Keratinocyte (primary cell): ENCODE data around the gene ARMH1. TPM values are rescaled to one million over a fixed set of nuclear protein-coding genes. Genes with fewer than 3 reads are reported as not detected.

Experiments
- DNase-seq: peaks from one replicate; pipeline ENCODE4 v3.0.0-alpha.2; 2011; ENCODE audit warnings: low read depth, missing footprints, low spot score
- FAIRE-seq: peaks from 2 replicates; lab custom pipeline; 2011; peaks lifted over from hg19 to GRCh38; lab: Jason Lieb, UNC
- H2AFZ ChIP-seq: 2 replicates; pipeline ENCODE4 v1.6.0; 2012; ENCODE audit warnings: low read length, control low read depth, inconsistent platforms; ENCODE audit not compliant: control insufficient read depth
- H3K27ac ChIP-seq: 2 replicates; pipeline ENCODE4 v1.5.1; 2011; ENCODE audit warnings: low read length; ENCODE audit not compliant: control insufficient read depth, insufficient read depth
- H3K27me3 ChIP-seq: 3 replicates; pipeline ENCODE4 v1.6.0; 2011; ENCODE audit warnings: low read length; ENCODE audit not compliant: control insufficient read depth, insufficient read depth; ENCODE audit errors: extremely low read depth
- H3K36me3 ChIP-seq, 2 experiments: 2 replicates in 1 of 2; 3 replicates in 1 of 2; pipeline ENCODE4 v1.5.1; 2011; ENCODE audit warnings: low read length in 2 of 2, mild to moderate bottlenecking in 1 of 2; ENCODE audit not compliant: control insufficient read depth in 2 of 2, insufficient read depth in 2 of 2; ENCODE audit errors: extremely low read depth in 1 of 2
- H3K4me1 ChIP-seq: 3 replicates; pipeline ENCODE4 v1.5.1; 2011; ENCODE audit warnings: low read length; ENCODE audit not compliant: control insufficient read depth, insufficient read depth; ENCODE audit errors: extremely low read depth
- H3K4me2 ChIP-seq: 3 replicates; pipeline ENCODE4 v1.6.0; 2011; ENCODE audit warnings: low read depth, low read length; ENCODE audit not compliant: control insufficient read depth, insufficient read depth; ENCODE audit errors: extremely low read depth
- H3K4me3 ChIP-seq, 3 experiments: fragments of 200-600 bp in 1 of 3; sonication (generic) in 1 of 3; 2 replicates in 2 of 3; 3 replicates in 1 of 3; pipeline ENCODE4 v1.5.1; 2011 to 2016; ENCODE audit warnings: low read length in 3 of 3, mild to moderate bottlenecking in 3 of 3, control low read depth in 2 of 3, inconsistent platforms in 1 of 3, low read depth in 1 of 3, mixed read lengths in 1 of 3, mixed run types in 1 of 3, moderate library complexity in 1 of 3; ENCODE audit not compliant: control insufficient read depth in 2 of 3, insufficient read depth in 2 of 3; ENCODE audit errors: extremely low read depth in 1 of 3
- H3K79me2 ChIP-seq: 2 replicates; pipeline ENCODE4 v1.6.0; 2012; ENCODE audit warnings: low read length; ENCODE audit not compliant: control insufficient read depth, insufficient read depth
- H3K9ac ChIP-seq: 3 replicates; pipeline ENCODE4 v1.6.0; 2011; ENCODE audit warnings: low read length; ENCODE audit not compliant: control insufficient read depth, insufficient read depth; ENCODE audit errors: extremely low read depth
- H3K9me1 ChIP-seq: 3 replicates; pipeline ENCODE4 v1.6.0; 2011; ENCODE audit warnings: low read length; ENCODE audit not compliant: control insufficient read depth, insufficient read depth; ENCODE audit errors: extremely low read depth
- H3K9me3 ChIP-seq: 2 replicates; pipeline ENCODE4 v1.5.1; 2012; ENCODE audit warnings: low read depth, low read length; ENCODE audit not compliant: control insufficient read depth
- H4K20me1 ChIP-seq: 3 replicates; pipeline ENCODE4 v1.6.0; 2011; ENCODE audit warnings: low read length; ENCODE audit not compliant: control insufficient read depth, insufficient read depth; ENCODE audit errors: extremely low read depth
- EZH2 ChIP-seq: IDR thresholded peaks from one replicate; pipeline ENCODE4 v1.6.1; 2012; ENCODE audit warnings: inconsistent platforms, mild to moderate bottlenecking, low read length, moderate library complexity
- dilution Hi-C: fragments of 300-500 bp; cut with MboI; formaldehyde crosslinking; loops from one replicate; pipeline ENCODE4 v1.7.0; 2020; ENCODE audit warnings: low sequenced_read_pairs; ENCODE audit not compliant: extremely low pct_ligation_motif_present
- polyA plus RNA-seq, 5 experiments: library from polyadenylated mRNA; depleted of rRNA in 3 of 5; stranded (reverse) in 3 of 5; stranded (forward) in 1 of 5; unstranded in 1 of 5; fragments of >200 nt; gene quantifications; 1 replicate in 1 of 5; 2 replicates in 3 of 5; 3 replicates in 1 of 5; pipeline versions ENCODE4 v1.2.1 to v1.2.3, GENCODE V29; 2011 to 2012; ENCODE audit warnings: missing spikeins in 2 of 5, low read depth in 1 of 5, low replicate concordance in 1 of 5
- TF ChIP-seq, protein P1 (sequence below), 3 experiments: IDR thresholded peaks in 1 of 3; conservative IDR thresholded peaks in 1 of 3; optimal IDR thresholded peaks in 1 of 3; 2 replicates in 2 of 3; 3 replicates in 1 of 3; pipeline versions ENCODE3 to v1.5.1; 2011; ENCODE audit warnings: low read length in 3 of 3, mild to moderate bottlenecking in 3 of 3, moderate library complexity in 2 of 3, control low read depth in 1 of 3, inconsistent platforms in 1 of 3; ENCODE audit not compliant: insufficient read depth in 2 of 3; ENCODE audit errors: extremely low read depth in 1 of 3

ARMH1 gene
- polyA plus RNA-seq, 1 donor (not counting 4 experiments of a cell fraction or from before 2014, with no cell fraction given): 0.22 TPM

DNA sequence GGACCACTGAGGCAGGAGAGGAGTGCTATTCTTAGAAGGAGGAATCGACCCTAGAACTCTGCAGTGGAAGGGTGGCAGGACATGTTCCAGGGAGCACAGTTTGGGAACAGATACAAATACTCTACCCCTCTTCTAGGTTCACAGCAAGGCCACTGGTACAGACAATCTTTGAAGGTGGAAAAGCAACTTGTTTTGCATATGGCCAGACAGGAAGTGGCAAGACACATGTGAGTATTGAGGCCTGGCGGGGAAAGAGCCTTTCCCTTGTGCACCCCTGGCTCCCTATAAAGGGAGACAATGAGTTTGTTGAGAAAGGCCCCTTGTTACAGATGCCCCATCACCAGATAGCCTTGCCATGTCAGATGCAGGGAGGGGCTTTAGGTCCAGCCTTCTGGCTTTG, 82.9 kb downstream of the ARMH1 start:
- dilution Hi-C loops: no loop called here

DNA sequence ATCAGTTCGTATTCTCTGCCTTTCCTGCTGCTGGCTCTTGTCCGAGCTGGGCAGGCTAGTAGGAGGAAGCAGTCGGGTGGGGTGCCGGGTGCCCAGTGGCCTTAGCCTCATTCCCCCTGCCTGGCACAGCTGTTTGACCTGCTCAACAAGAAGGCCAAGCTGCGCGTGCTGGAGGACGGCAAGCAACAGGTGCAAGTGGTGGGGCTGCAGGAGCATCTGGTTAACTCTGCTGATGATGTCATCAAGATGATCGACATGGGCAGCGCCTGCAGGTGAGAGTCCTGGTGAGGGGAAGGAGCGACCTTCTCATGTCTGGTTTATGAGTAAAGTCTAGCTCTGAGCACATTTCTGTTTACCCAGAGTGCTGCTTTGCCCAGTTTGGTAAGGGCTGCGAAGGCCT, 84.6 kb downstream of the ARMH1 start:
- no peaks in the 10 kb centered on the region for H3K9me3 ChIP-seq
- dilution Hi-C loops: no loop called here
- H3K27ac ChIP-seq: no peak overlapping the region
- peaks cover 4 to 47% of the 10 kb centered on the region in 2 experiments for H3K36me3 ChIP-seq
- H3K27me3 ChIP-seq: no peaks in the 10 kb centered on the region
- no peak overlapping the region for H3K9ac ChIP-seq
- H3K4me3 ChIP-seq: no peak overlapping the region
- DNase-seq (no peak), FAIRE-seq (no peak)
- no peaks in the 10 kb centered on the region for H3K79me2 ChIP-seq
- H3K4me2 ChIP-seq: no peak overlapping the region
- H4K20me1 ChIP-seq: no peaks in the 10 kb centered on the region
- H3K4me1 ChIP-seq: no peaks in the 10 kb centered on the region
- no peak overlapping the region for H2AFZ ChIP-seq
- TF ChIP-seq, protein P1, sequence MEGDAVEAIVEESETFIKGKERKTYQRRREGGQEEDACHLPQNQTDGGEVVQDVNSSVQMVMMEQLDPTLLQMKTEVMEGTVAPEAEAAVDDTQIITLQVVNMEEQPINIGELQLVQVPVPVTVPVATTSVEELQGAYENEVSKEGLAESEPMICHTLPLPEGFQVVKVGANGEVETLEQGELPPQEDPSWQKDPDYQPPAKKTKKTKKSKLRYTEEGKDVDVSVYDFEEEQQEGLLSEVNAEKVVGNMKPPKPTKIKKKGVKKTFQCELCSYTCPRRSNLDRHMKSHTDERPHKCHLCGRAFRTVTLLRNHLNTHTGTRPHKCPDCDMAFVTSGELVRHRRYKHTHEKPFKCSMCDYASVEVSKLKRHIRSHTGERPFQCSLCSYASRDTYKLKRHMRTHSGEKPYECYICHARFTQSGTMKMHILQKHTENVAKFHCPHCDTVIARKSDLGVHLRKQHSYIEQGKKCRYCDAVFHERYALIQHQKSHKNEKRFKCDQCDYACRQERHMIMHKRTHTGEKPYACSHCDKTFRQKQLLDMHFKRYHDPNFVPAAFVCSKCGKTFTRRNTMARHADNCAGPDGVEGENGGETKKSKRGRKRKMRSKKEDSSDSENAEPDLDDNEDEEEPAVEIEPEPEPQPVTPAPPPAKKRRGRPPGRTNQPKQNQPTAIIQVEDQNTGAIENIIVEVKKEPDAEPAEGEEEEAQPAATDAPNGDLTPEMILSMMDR (optimal IDR thresholded peaks at IDR 0.05 in 1 of 3, IDR thresholded peaks at IDR 0.05 in 1 of 3, conservative IDR thresholded peaks at IDR 0.05 in 1 of 3; ENCODE audit: extremely low read depth in 1 of 3, insufficient read depth in 2 of 3, low read length in 3 of 3): no peak
- TF ChIP-seq EZH2: no peak
- no peaks in the 10 kb centered on the region for H3K9me1 ChIP-seq

More for the DNA sequence above, 82.9 kb downstream of the ARMH1 start:
- Histone ChIP-seq H3K79me2 (no peaks in the 10 kb centered on the region), H4K20me1 (no peaks in the 10 kb centered on the region), H3K9ac (no peak overlapping the region), H3K27me3 (no peaks in the 10 kb centered on the region), H3K27ac (no peak overlapping the region), H3K4me2 (no peak overlapping the region), H3K9me3 (no peaks in the 10 kb centered on the region), H3K4me3 (no peak overlapping the region), H2AFZ (no peak overlapping the region), H3K9me1 (no peaks in the 10 kb centered on the region), H3K4me1 (no peaks in the 10 kb centered on the region), H3K36me3 (peaks cover 4 to 49% of the 10 kb centered on the region in 2 experiments)
- TF ChIP-seq, protein P1 (optimal IDR thresholded peaks at IDR 0.05 in 1 of 3, IDR thresholded peaks at IDR 0.05 in 1 of 3, conservative IDR thresholded peaks at IDR 0.05 in 1 of 3; ENCODE audit: extremely low read depth in 1 of 3, insufficient read depth in 2 of 3, low read length in 3 of 3): no peak
- no peak for TF ChIP-seq EZH2
- DNase-seq (no peak), FAIRE-seq (no peak)
